Measurements from ENCODE around the gene CDH23. TPM values are rescaled to one million over a fixed set of nuclear protein-coding genes. Genes with fewer than 3 reads are reported as not detected.

CDH23 gene
- total RNA-seq, 1 experiment from 2014 or later: 0.02 TPM

GRCh38 chr10:71744897-71745663 lies 348.4 kb downstream of the CDH23 start:
- no peak for TF ChIP-seq CTCF (IDR thresholded peaks at IDR 0.05; ENCODE audit: unreplicated experiment)
- no TSS peak for BruUV-seq (replicated peaks)
- H3K27ac Mint-ChIP-seq (ENCODE audit: low read depth, unreplicated experiment): no peak overlapping the region
- H3K27me3 Mint-ChIP-seq (ENCODE audit: insufficient read depth, unreplicated experiment): no peaks in the 10 kb centered on the region
- H3K36me3 Mint-ChIP-seq (ENCODE audit: insufficient read depth, unreplicated experiment): no peaks in the 10 kb centered on the region
- H3K9me3 Mint-ChIP-seq (ENCODE audit: unreplicated experiment): no peaks in the 10 kb centered on the region
- no peak for DNase-seq (ENCODE audit: unreplicated experiment)
- no peak overlapping the region for H3K4me3 Mint-ChIP-seq (ENCODE audit: unreplicated experiment)
- CTCF ChIA-PET: no interaction called here
- peaks cover 8% of the 10 kb centered on the region for H3K4me1 Mint-ChIP-seq (ENCODE audit: insufficient read depth, unreplicated experiment)
- POLR2A ChIA-PET: no interaction called here
- intact Hi-C loops (cut with micrococcal nuclease): no loop called here

GRCh38 chr10:71745664-71746250 lies 349.0 kb downstream of the CDH23 start:
- DNase-seq (ENCODE audit: unreplicated experiment): no peak
- Mint-ChIP-seq H3K4me1 (ENCODE audit: insufficient read depth, unreplicated experiment) (peaks cover 1% of the 10 kb centered on the region), H3K27me3 (ENCODE audit: insufficient read depth, unreplicated experiment) (no peaks in the 10 kb centered on the region), H3K9me3 (ENCODE audit: unreplicated experiment) (no peaks in the 10 kb centered on the region), H3K27ac (ENCODE audit: low read depth, unreplicated experiment) (no peak overlapping the region), H3K36me3 (ENCODE audit: insufficient read depth, unreplicated experiment) (no peaks in the 10 kb centered on the region), H3K4me3 (ENCODE audit: unreplicated experiment) (no peak overlapping the region)
- no TSS peak for BruUV-seq (replicated peaks)
- ChIA-PET POLR2A (interaction anchor here (1.7 kb wide), 1 partner anchor 21 kb away, joined by 4 read pairs; no protein-coding TSS in a partner anchor), CTCF (no interaction called here)
- TF ChIP-seq CTCF (IDR thresholded peaks at IDR 0.05; ENCODE audit: unreplicated experiment): no peak
- intact Hi-C loops (cut with micrococcal nuclease): no loop called here

- ChIA-PET POLR2A (interaction anchor here (1.7 kb wide), 1 partner anchor 20 kb away, joined by 4 read pairs; no protein-coding TSS in a partner anchor), CTCF (no interaction called here)
- Mint-ChIP-seq H3K27ac (ENCODE audit: low read depth, unreplicated experiment) (no peak overlapping the region), H3K4me1 (ENCODE audit: insufficient read depth, unreplicated experiment) (no peaks in the 10 kb centered on the region), H3K4me3 (ENCODE audit: unreplicated experiment) (no peak overlapping the region), H3K27me3 (ENCODE audit: insufficient read depth, unreplicated experiment) (no peaks in the 10 kb centered on the region), H3K36me3 (ENCODE audit: insufficient read depth, unreplicated experiment) (no peaks in the 10 kb centered on the region), H3K9me3 (ENCODE audit: unreplicated experiment) (no peaks in the 10 kb centered on the region)
- no peak for TF ChIP-seq CTCF (IDR thresholded peaks at IDR 0.05; ENCODE audit: unreplicated experiment)
- no TSS peak for BruUV-seq (replicated peaks)
- no peak for DNase-seq (ENCODE audit: unreplicated experiment)
- intact Hi-C loops (cut with micrococcal nuclease): no loop called here
Observed at GRCh38 chr10:71746344-71747037, 349.8 kb downstream of the CDH23 start.

GRCh38 chr10:71747039-71747531 lies 350.4 kb downstream of the CDH23 start:
- H3K4me3 Mint-ChIP-seq (ENCODE audit: unreplicated experiment): no peak overlapping the region
- DNase-seq (ENCODE audit: unreplicated experiment): no peak
- TF ChIP-seq CTCF (IDR thresholded peaks at IDR 0.05; ENCODE audit: unreplicated experiment): no peak
- ChIA-PET POLR2A (interaction anchor here (1.7 kb wide), 1 partner anchor 20 kb away, joined by 4 read pairs; no protein-coding TSS in a partner anchor), CTCF (no interaction called here)
- H3K4me1 Mint-ChIP-seq (ENCODE audit: insufficient read depth, unreplicated experiment): no peaks in the 10 kb centered on the region
- H3K9me3 Mint-ChIP-seq (ENCODE audit: unreplicated experiment): no peaks in the 10 kb centered on the region
- no peaks in the 10 kb centered on the region for H3K36me3 Mint-ChIP-seq (ENCODE audit: insufficient read depth, unreplicated experiment)
- BruUV-seq (replicated peaks): no TSS peak
- no peak overlapping the region for H3K27ac Mint-ChIP-seq (ENCODE audit: low read depth, unreplicated experiment)
- intact Hi-C loops (cut with micrococcal nuclease): no loop called here
- H3K27me3 Mint-ChIP-seq (ENCODE audit: insufficient read depth, unreplicated experiment): no peaks in the 10 kb centered on the region
